Loucy (cell line): ENCODE measurements around the gene CYP27B1.

Experiments
- CTCF ChIP-seq: fragments of 200-600 bp; sonication (generic); conservative IDR thresholded peaks from 2 replicates; pipeline ENCODE4 v1.5.1; 2014; ENCODE audit warnings: mild to moderate bottlenecking, antibody characterized with exemption, low read length
- EZH2phosphoT487 ChIP-seq: fragments of 200-600 bp; IDR thresholded peaks from 2 replicates; pipeline ENCODE4 v1.6.1; 2018; ENCODE audit warnings: antibody characterized with exemption, mild to moderate bottlenecking, moderate library complexity, borderline replicate concordance

DNA sequence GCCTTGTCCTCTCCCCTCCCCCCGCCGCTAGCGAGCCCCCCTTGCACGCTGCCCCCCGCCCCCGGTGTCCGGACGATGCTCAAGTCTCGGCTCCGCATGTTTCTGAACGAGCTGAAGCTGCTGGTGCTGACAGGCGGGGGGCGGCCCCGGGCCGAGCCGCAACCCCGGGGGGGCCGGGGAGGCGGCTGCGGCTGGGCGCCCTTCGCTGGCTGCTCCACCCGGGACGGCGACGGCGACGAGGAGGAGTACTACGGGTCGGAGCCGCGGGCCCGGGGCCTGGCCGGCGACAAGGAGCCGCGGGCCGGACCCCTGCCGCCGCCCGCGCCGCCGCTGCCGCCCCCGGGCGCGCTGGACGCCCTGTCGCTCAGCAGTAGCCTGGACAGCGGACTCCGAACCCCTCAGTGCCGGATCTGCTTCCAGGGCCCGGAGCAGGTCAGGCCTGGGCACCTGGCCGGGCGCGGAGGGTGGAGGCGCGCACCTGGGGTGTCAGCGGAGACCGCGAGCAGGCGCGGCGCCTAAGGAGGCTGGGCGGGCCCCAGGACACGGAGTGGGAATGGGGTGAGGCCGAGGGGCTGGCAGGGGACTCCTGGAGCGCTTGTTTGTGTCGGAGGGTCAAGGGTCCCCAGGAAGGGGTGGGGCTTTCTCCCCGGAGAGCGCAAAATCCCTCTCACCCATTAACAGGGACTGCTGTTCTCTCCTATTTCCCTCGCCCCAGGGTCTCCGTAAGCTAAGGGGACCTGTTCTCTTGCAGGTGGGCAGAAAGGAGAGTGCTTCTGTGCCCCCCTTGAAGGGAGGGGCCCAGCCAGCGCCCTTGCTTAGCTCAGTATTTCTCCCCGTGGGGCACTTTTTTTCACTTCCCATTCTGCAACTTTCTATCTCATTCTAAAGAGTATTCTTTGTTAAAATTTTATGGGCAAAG, 11.2 kb downstream of the CYP27B1 start:
- TF ChIP-seq CTCF: no peak
- no peak for TF ChIP-seq EZH2phosphoT487
